CD4-positive, alpha-beta T cell treated with Interleukin-4 for 4 hours (primary cell): ENCODE data around the gene RFX5.

Experiments
- DNase-seq: peaks from one replicate; pipeline ENCODE4 v3.0.0-alpha.2; 2020

Gene RFX5

GRCh38 chr1:151315565-151316235, 31.4 kb downstream of the RFX5 start:
- no peak for DNase-seq

GRCh38 chr1:151314137-151314875, 32.7 kb downstream of the RFX5 start:
- no peak for DNase-seq

GRCh38 chr1:151313501-151313900, 33.6 kb downstream of the RFX5 start:
- DNase-seq = no peak

- DNase-seq = no peak
These were observed 34.2 kb downstream of the RFX5 start for GRCh38 chr1:151312826-151313225.

- no peak for DNase-seq
These were observed 34.6 kb downstream of the RFX5 start for GRCh38 chr1:151312411-151312810.

GRCh38 chr1:151311589-151312331, 35.3 kb downstream of the RFX5 start:
- peak; percentile 89 for DNase-seq

GRCh38 chr1:151311011-151311410, 36.0 kb downstream of the RFX5 start:
- DNase-seq = no peak

- no peak for DNase-seq
These were observed 37.2 kb downstream of the RFX5 start for GRCh38 chr1:151309811-151310323.

GRCh38 chr1:151294742-151295462, 52.1 kb downstream of the RFX5 start:
- DNase-seq = no peak

- DNase-seq = no peak
These were observed 54.0 kb downstream of the RFX5 start for GRCh38 chr1:151293093-151293492.

- DNase-seq = no peak
These were observed 54.6 kb downstream of the RFX5 start for GRCh38 chr1:151292207-151293030.

- DNase-seq = no peak
These were observed 56.2 kb downstream of the RFX5 start for GRCh38 chr1:151290709-151291303.
